Measurements from ENCODE around the gene PRDM2. TPM values are rescaled to one million over a fixed set of nuclear protein-coding genes. Genes with fewer than 3 reads are reported as not detected.

Gene PRDM2
- total and polyA plus RNA-seq, 8 donors = 9.3 to 26.4 (median 15.1) TPM

GRCh38 chr1:13826591-13826990 is 126.6 kb downstream of the PRDM2 start:
- no peak overlapping the region for H3K27ac ChIP-seq
- intact Hi-C loops (cut with DNase I) = no loop called here
- no peaks in the 10 kb centered on the region for H3K36me3 ChIP-seq
- no peak for DNase-seq
- no peak for TF ChIP-seq CTCF (IDR thresholded peaks at IDR 0.05)
- no peak overlapping the region for H3K4me3 ChIP-seq
- ATAC-seq = no peak
- no peaks in the 10 kb centered on the region for H3K27me3 ChIP-seq
- H3K9me3 ChIP-seq = no peaks in the 10 kb centered on the region
- no peak for FAIRE-seq
- H3K4me1 ChIP-seq = no peaks in the 10 kb centered on the region
- 44 to 61% methylated on average over 6 of the region's 6 CpGs for WGBS, 2 donors

GRCh38 chr1:13828454-13829151 is 128.6 kb downstream of the PRDM2 start:
- H3K4me1 ChIP-seq = no peaks in the 10 kb centered on the region
- H3K27ac ChIP-seq = no peak overlapping the region
- WGBS, 2 donors = 30 to 32% methylated on average over 18 of the region's 18 CpGs
- DNase-seq (peak in 5 of 6 donors; percentile 23 to 77 (median 70)), FAIRE-seq (no peak), ATAC-seq (peak; percentile 78 to 92 (median 86))
- no peak overlapping the region for H3K4me3 ChIP-seq
- intact Hi-C loops (cut with DNase I) = no loop called here
- peak; percentile 30 to 48 (median 46) for TF ChIP-seq CTCF (IDR thresholded peaks at IDR 0.05)
- no peaks in the 10 kb centered on the region for H3K9me3 ChIP-seq
- H3K27me3 ChIP-seq = no peaks in the 10 kb centered on the region
- no peaks in the 10 kb centered on the region for H3K36me3 ChIP-seq

GRCh38 chr1:13829152-13829769 is 129.3 kb downstream of the PRDM2 start:
- Histone ChIP-seq H3K9me3 (no peaks in the 10 kb centered on the region), H3K27me3 (no peaks in the 10 kb centered on the region), H3K4me1 (no peaks in the 10 kb centered on the region), H3K4me3 (no peak overlapping the region), H3K27ac (no peak overlapping the region), H3K36me3 (no peaks in the 10 kb centered on the region)
- FAIRE-seq (no peak), ATAC-seq (peak in 2 of 4 donors; percentile 17 to 28), DNase-seq (no peak)
- intact Hi-C loops (cut with DNase I) = no loop called here
- TF ChIP-seq CTCF (IDR thresholded peaks at IDR 0.05) = peak in 1 of 4 donors; percentile 9
- 64 to 73% methylated on average over 10 of the region's 10 CpGs for WGBS, 2 donors

GRCh38 chr1:13830170-13830569 is 130.2 kb downstream of the PRDM2 start:
- no peak for ATAC-seq
- Histone ChIP-seq H3K27ac (no peak overlapping the region), H3K36me3 (no peaks in the 10 kb centered on the region), H3K27me3 (no peaks in the 10 kb centered on the region), H3K4me1 (no peaks in the 10 kb centered on the region), H3K4me3 (no peak overlapping the region), H3K9me3 (no peaks in the 10 kb centered on the region)
- no peak for FAIRE-seq
- whole genome bisulfite sequencing, 2 donors = 79 to 82% methylated on average over 7 of the region's 7 CpGs
- DNase-seq = no peak
- intact Hi-C loops (cut with DNase I) = no loop called here
- TF ChIP-seq CTCF (IDR thresholded peaks at IDR 0.05) = no peak
